HUES6 (cell line): ENCODE results near the gene RTN4R.
"Not testable (repeated sequence)": the region's sequence is repeated elsewhere in the genome, so short reads cannot be mapped to it uniquely, and the experiment has no call there.

ENCODE experiments used
- H3K27ac ChIP-seq: 2 replicates; pipeline ENCODE4 v1.7.0; 2013; ENCODE audit warnings: low read depth, mild to moderate bottlenecking, low read length, inconsistent platforms
- H3K27me3 ChIP-seq: 2 replicates; pipeline ENCODE4 v1.6.1; 2013; ENCODE audit warnings: low read length; ENCODE audit not compliant: control insufficient read depth, insufficient read depth
- H3K36me3 ChIP-seq: 2 replicates; pipeline ENCODE4 v1.6.1; 2013; ENCODE audit warnings: low read length; ENCODE audit not compliant: control insufficient read depth, insufficient read depth
- H3K4me1 ChIP-seq: 2 replicates; pipeline ENCODE4 v1.6.1; 2013; ENCODE audit warnings: low read length; ENCODE audit not compliant: control insufficient read depth, insufficient read depth
- H3K4me3 ChIP-seq: 2 replicates; pipeline ENCODE4 v1.5.1; 2013; ENCODE audit warnings: low read depth, low read length
- H3K9ac ChIP-seq: one replicate; pipeline ENCODE4 v1.6.1; 2013; ENCODE audit warnings: mild to moderate bottlenecking, low read length
- H3K9me3 ChIP-seq: 2 replicates; pipeline ENCODE4 v1.6.1; 2013; ENCODE audit warnings: low read depth, low read length; ENCODE audit not compliant: control insufficient read depth, insufficient read depth

The RTN4R gene

GRCh38 chr22:20268279-20269012, at the start of gene RTN4R:
Gene RTN4R, minus strand, starts transcription at chr22:20268318. Its CDS starts 226 bp downstream, at chr22:20268092.
- H3K4me3 ChIP-seq: peak within 1 kb of the TSS; percentile 61
- H3K9me3 ChIP-seq: no peaks in the 10 kb centered on the region
- peak within 1 kb of the TSS; percentile 60 for H3K9ac ChIP-seq
- H3K36me3 ChIP-seq: no peaks in the 10 kb centered on the region
- peaks cover 6% of the 10 kb centered on the region; the same call in 1 of the 2 replicates for H3K27me3 ChIP-seq
- peaks cover 15% of the 10 kb centered on the region for H3K4me1 ChIP-seq
- no peak within 1 kb of the TSS for H3K27ac ChIP-seq

- not testable (repeated sequence) for H3K9ac ChIP-seq, H3K27ac ChIP-seq, H3K9me3 ChIP-seq, H3K4me3 ChIP-seq, H3K36me3 ChIP-seq, H3K27me3 ChIP-seq
- H3K4me1 ChIP-seq: peaks cover 29% of the 10 kb centered on the region
Measured at GRCh38 chr22:20317402-20318042, 49.4 kb upstream of the RTN4R start.

- Histone ChIP-seq H3K4me3 (no peak overlapping the region), H3K27ac (no peak overlapping the region), H3K27me3 (no peaks in the 10 kb centered on the region), H3K4me1 (peaks cover 29% of the 10 kb centered on the region), H3K9me3 (no peaks in the 10 kb centered on the region), H3K36me3 (no peaks in the 10 kb centered on the region), H3K9ac (no peak overlapping the region)
Measured at GRCh38 chr22:20316844-20317401, 48.8 kb upstream of the RTN4R start.

- Histone ChIP-seq H3K9me3 (no peaks in the 10 kb centered on the region), H3K4me3 (no peak overlapping the region), H3K27ac (no peak overlapping the region), H3K4me1 (peaks cover 24% of the 10 kb centered on the region), H3K27me3 (no peaks in the 10 kb centered on the region), H3K36me3 (no peaks in the 10 kb centered on the region), H3K9ac (no peak overlapping the region)
Measured at GRCh38 chr22:20316217-20316843, 48.2 kb upstream of the RTN4R start.

GRCh38 chr22:20315337-20316216, 47.5 kb upstream of the RTN4R start:
- no peaks in the 10 kb centered on the region for H3K9me3 ChIP-seq
- H3K36me3 ChIP-seq: no peaks in the 10 kb centered on the region
- H3K27ac ChIP-seq: no peak overlapping the region
- no peaks in the 10 kb centered on the region for H3K27me3 ChIP-seq
- H3K9ac ChIP-seq: no peak overlapping the region
- peaks cover 16% of the 10 kb centered on the region for H3K4me1 ChIP-seq
- no peak overlapping the region for H3K4me3 ChIP-seq

GRCh38 chr22:20314741-20315336, 46.7 kb upstream of the RTN4R start:
- not testable (repeated sequence) for H3K9ac ChIP-seq, H3K9me3 ChIP-seq, H3K27me3 ChIP-seq, H3K4me3 ChIP-seq, H3K36me3 ChIP-seq, H3K27ac ChIP-seq
- peaks cover 16% of the 10 kb centered on the region for H3K4me1 ChIP-seq

- not testable (repeated sequence) for H3K4me3 ChIP-seq
Measured at GRCh38 chr22:20314206-20314605, 46.1 kb upstream of the RTN4R start.

GRCh38 chr22:20313306-20314077, 45.4 kb upstream of the RTN4R start:
- H3K9me3 ChIP-seq, H3K4me3 ChIP-seq, H3K27me3 ChIP-seq, H3K36me3 ChIP-seq, H3K9ac ChIP-seq, H3K4me1 ChIP-seq, H3K27ac ChIP-seq: not testable (repeated sequence)

More at GRCh38 chr22:20314206-20314605, 46.1 kb upstream of the RTN4R start:
- H3K9me3 ChIP-seq, H3K27ac ChIP-seq, H3K9ac ChIP-seq, H3K36me3 ChIP-seq, H3K27me3 ChIP-seq: not testable (repeated sequence)
- peaks cover 15% of the 10 kb centered on the region for H3K4me1 ChIP-seq

GRCh38 chr22:20312396-20313191, 44.5 kb upstream of the RTN4R start:
- Histone ChIP-seq H3K4me1 (peaks cover 10% of the 10 kb centered on the region; the same call in 1 of the 2 replicates), H3K9me3 (no peaks in the 10 kb centered on the region), H3K36me3 (no peaks in the 10 kb centered on the region), H3K27me3 (no peaks in the 10 kb centered on the region), H3K4me3 (no peak overlapping the region), H3K9ac (no peak overlapping the region), H3K27ac (no peak overlapping the region)
